ENCODE data around the gene PSMD12.
A peak's percentile ranks its signal among the peaks of the same experiment; 100 is the strongest.

The PSMD12 gene

GRCh38 chr17:67386965-67387551 lies 20.7 kb upstream of the PSMD12 start:
- no peak for DNase-seq (ENCODE audit: low read depth)

GRCh38 chr17:67385122-67385988 lies 19.0 kb upstream of the PSMD12 start:
- no peak for DNase-seq (ENCODE audit: low read depth)

- no peak for DNase-seq (ENCODE audit: low read depth)
Measured at GRCh38 chr17:67381929-67382257, 15.5 kb upstream of the PSMD12 start.

GRCh38 chr17:67379251-67379630 lies 12.9 kb upstream of the PSMD12 start:
- no peak for DNase-seq (ENCODE audit: low read depth)

- DNase-seq (ENCODE audit: low read depth): no peak
Measured at GRCh38 chr17:67378454-67379250, 12.3 kb upstream of the PSMD12 start.

GRCh38 chr17:67377488-67378453 lies 11.4 kb upstream of the PSMD12 start:
- DNase-seq (ENCODE audit: low read depth): no peak

GRCh38 chr17:67376737-67377487 lies 10.5 kb upstream of the PSMD12 start, which contains the start of gene PITPNC1:
Gene PITPNC1 (plus strand): TSS chr17:67377281.
- peak; percentile 65 for DNase-seq (ENCODE audit: low read depth)

GRCh38 chr17:67376415-67376736 lies 10.0 kb upstream of the PSMD12 start:
- no peak for DNase-seq (ENCODE audit: low read depth)

GRCh38 chr17:67375716-67376115 lies 9.3 kb upstream of the PSMD12 start:
- DNase-seq (ENCODE audit: low read depth): no peak

- no peak for DNase-seq (ENCODE audit: low read depth)
Measured at GRCh38 chr17:67375054-67375427, 8.7 kb upstream of the PSMD12 start.

GRCh38 chr17:67374329-67375053 lies 8.1 kb upstream of the PSMD12 start:
- DNase-seq (ENCODE audit: low read depth): peak; percentile 77

- DNase-seq (ENCODE audit: low read depth): no peak
Measured at GRCh38 chr17:67372751-67373150, 6.4 kb upstream of the PSMD12 start.

- no peak for DNase-seq (ENCODE audit: low read depth)
Measured at GRCh38 chr17:67369676-67370075, 3.3 kb upstream of the PSMD12 start.

- DNase-seq (ENCODE audit: low read depth): no peak
Measured at GRCh38 chr17:67365738-67366192, 612 bp downstream of the PSMD12 start.

- DNase-seq (ENCODE audit: low read depth): no peak
Measured at GRCh38 chr17:67364847-67365737, 1.3 kb downstream of the PSMD12 start.

GRCh38 chr17:67362173-67362572 lies 4.2 kb downstream of the PSMD12 start:
- DNase-seq (ENCODE audit: low read depth): no peak

GRCh38 chr17:67360880-67361279 lies 5.5 kb downstream of the PSMD12 start:
- DNase-seq (ENCODE audit: low read depth): no peak

- no peak for DNase-seq (ENCODE audit: low read depth)
Measured at GRCh38 chr17:67359960-67360791, 6.2 kb downstream of the PSMD12 start.

Data from fibroblast of the conjunctiva (primary cell).